Omental fat pad (tissue), 4 donors: ENCODE results near the gene EXTL1. TPM values are rescaled to one million over a fixed set of nuclear protein-coding genes. Genes with fewer than 3 reads are reported as not detected.

Experiments used
- ATAC-seq: fragments of 150-250 bp; one replicate; pipeline ENCODE4 v1.9.1; 2016; ENCODE audit warnings: mild to moderate bottlenecking, moderate library complexity; ENCODE audit not compliant: low FRiP score
- DNase-seq: peaks from one replicate; pipeline ENCODE4 v3.0.0-alpha.2; 2019; ENCODE audit warnings: low spot score
- total RNA-seq, 4 donors: library from RNA; depleted of rRNA; stranded (reverse); fragments of >200 nt; gene quantifications; one replicate each; pipeline ENCODE4 v1.1.0, GENCODE V29; 2016
- TF ChIP-seq, protein P1 (sequence below), 3 donors: fragments of 450-650 bp; IDR thresholded peaks; one replicate each; pipeline ENCODE4 v1.5.1; 2016 to 2017; ENCODE audit warnings: antibody characterized with exemption in 3 of 3, mild to moderate bottlenecking in 3 of 3, moderate library complexity in 2 of 3

The EXTL1 gene
- total RNA-seq, 4 donors from 2014 or later, result 0.65 TPM; not detected in 3

- ATAC-seq, result no peak
- no peak for DNase-seq
- TF ChIP-seq, protein P1, sequence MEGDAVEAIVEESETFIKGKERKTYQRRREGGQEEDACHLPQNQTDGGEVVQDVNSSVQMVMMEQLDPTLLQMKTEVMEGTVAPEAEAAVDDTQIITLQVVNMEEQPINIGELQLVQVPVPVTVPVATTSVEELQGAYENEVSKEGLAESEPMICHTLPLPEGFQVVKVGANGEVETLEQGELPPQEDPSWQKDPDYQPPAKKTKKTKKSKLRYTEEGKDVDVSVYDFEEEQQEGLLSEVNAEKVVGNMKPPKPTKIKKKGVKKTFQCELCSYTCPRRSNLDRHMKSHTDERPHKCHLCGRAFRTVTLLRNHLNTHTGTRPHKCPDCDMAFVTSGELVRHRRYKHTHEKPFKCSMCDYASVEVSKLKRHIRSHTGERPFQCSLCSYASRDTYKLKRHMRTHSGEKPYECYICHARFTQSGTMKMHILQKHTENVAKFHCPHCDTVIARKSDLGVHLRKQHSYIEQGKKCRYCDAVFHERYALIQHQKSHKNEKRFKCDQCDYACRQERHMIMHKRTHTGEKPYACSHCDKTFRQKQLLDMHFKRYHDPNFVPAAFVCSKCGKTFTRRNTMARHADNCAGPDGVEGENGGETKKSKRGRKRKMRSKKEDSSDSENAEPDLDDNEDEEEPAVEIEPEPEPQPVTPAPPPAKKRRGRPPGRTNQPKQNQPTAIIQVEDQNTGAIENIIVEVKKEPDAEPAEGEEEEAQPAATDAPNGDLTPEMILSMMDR (IDR thresholded peaks at IDR 0.05), result no peak
Measured at GRCh38 chr1:26016953-26017545, 4.5 kb upstream of the EXTL1 start.

GRCh38 chr1:26017606-26018005 is 4.0 kb upstream of the EXTL1 start:
- no peak for DNase-seq
- ATAC-seq, result no peak
- TF ChIP-seq, protein P1 (IDR thresholded peaks at IDR 0.05), result no peak

DNA sequence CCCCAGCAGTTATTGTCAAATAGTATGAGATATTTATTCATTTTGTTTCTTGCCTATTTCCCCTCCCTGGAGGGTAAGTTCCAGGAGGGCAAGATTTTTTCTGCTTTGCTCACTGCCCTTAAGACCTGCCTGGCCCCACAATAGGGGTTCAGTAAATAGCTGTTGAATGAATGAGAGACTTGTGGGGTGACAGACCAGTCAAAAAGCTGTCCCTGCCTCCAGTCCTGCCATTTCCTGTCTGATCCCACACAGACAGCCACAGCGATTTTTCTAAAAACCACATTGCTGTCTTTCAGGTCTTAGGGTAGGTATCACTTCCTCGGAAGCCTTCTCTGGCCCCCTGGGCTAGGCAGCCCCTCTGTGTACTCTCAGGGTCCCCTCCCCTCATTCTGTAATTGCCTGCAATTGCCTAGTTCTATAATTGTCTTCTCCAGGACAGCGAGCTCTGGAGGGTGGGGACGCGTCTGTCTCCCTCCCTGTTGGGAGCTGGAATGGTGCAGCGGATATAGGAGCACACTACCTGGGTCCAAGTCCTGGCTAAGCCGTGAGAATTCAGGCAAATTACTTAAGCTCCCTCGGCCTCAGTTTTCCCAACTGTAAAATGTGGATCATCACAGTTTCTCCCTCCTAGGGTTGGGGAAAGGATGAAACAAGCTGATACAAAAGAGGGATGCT is 1.8 kb upstream of the EXTL1 start:
- TF ChIP-seq, protein P1 (IDR thresholded peaks at IDR 0.05), result no peak
- DNase-seq (no peak), ATAC-seq (no peak)

DNA sequence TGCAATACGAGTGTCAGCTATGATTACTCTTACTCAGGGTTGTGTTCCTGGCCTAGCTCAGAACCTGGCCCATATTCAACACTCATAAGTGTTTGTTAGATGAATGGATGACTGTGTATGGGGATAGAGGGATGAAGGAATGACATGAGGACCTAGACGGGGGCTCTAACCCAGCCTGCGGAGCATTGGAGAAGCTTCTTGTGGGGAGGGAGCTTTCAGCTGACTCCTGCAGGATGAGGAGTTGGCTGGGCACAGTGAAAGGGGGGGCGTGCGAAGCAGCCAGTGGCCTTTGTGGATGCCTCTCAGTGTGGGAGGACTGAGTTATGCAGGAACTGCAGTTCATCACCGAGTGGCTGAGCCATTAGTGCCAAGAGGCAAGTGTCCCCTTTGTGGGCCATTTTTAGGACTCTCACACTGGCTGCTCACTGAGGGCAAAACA is 1.2 kb upstream of the EXTL1 start:
- TF ChIP-seq, protein P1 (IDR thresholded peaks at IDR 0.05), result no peak
- ATAC-seq (no peak), DNase-seq (no peak)

DNA sequence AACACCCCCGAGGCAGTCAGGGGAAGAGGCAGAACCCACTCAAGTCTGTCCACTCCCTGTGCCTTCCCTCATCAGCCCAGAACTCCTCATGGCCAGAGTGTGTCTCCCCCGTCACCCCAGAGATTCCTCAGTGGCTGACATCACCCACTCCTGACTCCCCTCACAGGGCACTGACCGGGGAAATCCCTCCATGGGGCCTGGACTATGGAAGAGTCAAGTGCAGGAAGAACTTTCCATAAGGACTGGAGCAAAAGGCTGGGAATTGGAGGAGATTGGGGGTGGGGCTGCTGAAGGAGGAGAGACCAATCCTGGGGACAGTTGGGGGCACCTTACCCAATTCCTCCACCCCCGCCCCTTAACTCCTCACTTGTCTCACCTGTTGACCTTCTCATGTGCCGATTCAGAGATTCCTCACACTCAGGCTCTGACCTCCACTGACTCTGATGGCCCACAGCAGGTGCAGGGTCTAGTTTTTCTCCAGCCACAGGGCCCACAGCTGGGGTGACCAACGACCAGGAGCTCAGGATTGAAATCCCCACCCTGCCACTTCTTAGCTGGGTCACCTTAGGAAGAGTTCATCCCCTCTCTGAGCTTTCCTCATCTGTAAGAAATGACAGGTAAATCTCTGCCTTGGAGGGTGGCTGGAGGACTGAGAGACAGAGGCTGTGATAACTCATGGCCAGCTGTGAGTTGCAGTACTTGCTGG is 481 bp upstream of the EXTL1 start:
- DNase-seq, result no peak
- TF ChIP-seq, protein P1 (IDR thresholded peaks at IDR 0.05), result no peak
- no peak for ATAC-seq

DNA sequence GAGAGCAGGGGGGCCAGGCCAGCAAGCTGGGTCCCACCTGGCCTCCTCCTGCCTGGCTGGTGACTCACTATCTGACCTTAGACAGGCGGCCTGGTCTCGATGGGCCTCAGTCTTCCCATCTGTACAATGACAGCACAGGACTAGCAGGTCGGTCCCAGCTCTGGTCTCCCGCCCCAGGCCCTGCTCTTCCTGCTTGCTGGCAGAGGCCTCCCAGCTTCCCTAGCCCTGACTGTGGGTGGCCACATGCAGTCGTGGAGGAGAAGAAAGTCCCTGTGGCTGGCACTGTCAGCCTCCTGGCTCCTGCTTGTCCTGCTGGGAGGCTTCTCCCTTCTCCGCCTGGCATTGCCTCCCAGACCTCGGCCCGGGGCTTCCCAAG is 817 bp downstream of the EXTL1 start:
- ATAC-seq (no peak), DNase-seq (no peak)
- TF ChIP-seq, protein P1 (IDR thresholded peaks at IDR 0.05), result no peak
